ENCODE measurements around the gene RASGRP3.

DNA sequence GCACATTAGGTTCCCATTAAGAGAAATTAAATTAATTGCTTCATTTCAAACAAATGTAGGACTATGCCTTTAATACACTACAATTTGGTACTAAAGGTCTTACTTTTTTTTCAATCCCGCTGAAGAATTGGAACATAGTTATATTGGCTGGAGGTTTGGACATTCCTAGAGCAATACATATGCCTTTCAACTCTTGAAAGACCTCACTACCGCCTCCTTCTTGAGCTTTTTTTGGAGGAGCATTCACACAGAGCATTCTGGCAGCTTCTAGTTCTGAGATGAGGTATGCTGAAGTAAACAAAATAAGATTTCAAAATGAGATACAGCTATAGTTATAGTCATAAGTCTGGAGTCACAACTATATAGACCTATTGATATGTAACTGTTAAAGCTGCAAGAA, 111.8 kb downstream of the RASGRP3 start:
- TF ChIP-seq POLR2A (IDR thresholded peaks at IDR 0.05) (no peak), POLR2AphosphoS5 (IDR thresholded peaks at IDR 0.05) (no peak)
- TF ChIP-seq, protein P1, sequence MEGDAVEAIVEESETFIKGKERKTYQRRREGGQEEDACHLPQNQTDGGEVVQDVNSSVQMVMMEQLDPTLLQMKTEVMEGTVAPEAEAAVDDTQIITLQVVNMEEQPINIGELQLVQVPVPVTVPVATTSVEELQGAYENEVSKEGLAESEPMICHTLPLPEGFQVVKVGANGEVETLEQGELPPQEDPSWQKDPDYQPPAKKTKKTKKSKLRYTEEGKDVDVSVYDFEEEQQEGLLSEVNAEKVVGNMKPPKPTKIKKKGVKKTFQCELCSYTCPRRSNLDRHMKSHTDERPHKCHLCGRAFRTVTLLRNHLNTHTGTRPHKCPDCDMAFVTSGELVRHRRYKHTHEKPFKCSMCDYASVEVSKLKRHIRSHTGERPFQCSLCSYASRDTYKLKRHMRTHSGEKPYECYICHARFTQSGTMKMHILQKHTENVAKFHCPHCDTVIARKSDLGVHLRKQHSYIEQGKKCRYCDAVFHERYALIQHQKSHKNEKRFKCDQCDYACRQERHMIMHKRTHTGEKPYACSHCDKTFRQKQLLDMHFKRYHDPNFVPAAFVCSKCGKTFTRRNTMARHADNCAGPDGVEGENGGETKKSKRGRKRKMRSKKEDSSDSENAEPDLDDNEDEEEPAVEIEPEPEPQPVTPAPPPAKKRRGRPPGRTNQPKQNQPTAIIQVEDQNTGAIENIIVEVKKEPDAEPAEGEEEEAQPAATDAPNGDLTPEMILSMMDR (IDR thresholded peaks at IDR 0.05), result no peak
